Astrocyte (in vitro differentiated cells and primary cell): ENCODE results near the gene TAF5L. TPM values are rescaled to one million over a fixed set of nuclear protein-coding genes. Genes with fewer than 3 reads are reported as not detected.
"Not testable (repeated sequence)": the region's sequence is repeated elsewhere in the genome, so short reads cannot be mapped to it uniquely, and the experiment has no call there.

Experiments
- DNase-seq: peaks from one replicate; pipeline ENCODE4 v3.0.0-alpha.2; 2010; ENCODE audit warnings: low read depth
- FAIRE-seq: peaks from 2 replicates; lab custom pipeline; 2011; peaks lifted over from hg19 to GRCh38; lab: Jason Lieb, UNC
- H2AFZ ChIP-seq: 2 replicates; pipeline ENCODE4 v1.6.0; 2012; ENCODE audit warnings: low read depth, low read length, inconsistent platforms
- H3K27ac ChIP-seq: 2 replicates; pipeline ENCODE4 v1.5.1; 2011; ENCODE audit warnings: low read depth, low read length, inconsistent platforms
- H3K27me3 ChIP-seq: 2 replicates; pipeline ENCODE4 v1.6.0; 2011; ENCODE audit warnings: low read length, inconsistent platforms; ENCODE audit not compliant: insufficient read depth
- H3K36me3 ChIP-seq: 2 replicates; pipeline ENCODE4 v1.5.1; 2011; ENCODE audit warnings: low read length, inconsistent platforms; ENCODE audit not compliant: insufficient read depth
- H3K4me1 ChIP-seq: 2 replicates; pipeline ENCODE4 v1.5.1; 2011; ENCODE audit warnings: low read length, inconsistent platforms; ENCODE audit not compliant: insufficient read depth
- H3K4me2 ChIP-seq: 2 replicates; pipeline ENCODE4 v1.6.0; 2012; ENCODE audit warnings: low read length, inconsistent platforms
- H3K4me3 ChIP-seq: 2 replicates; pipeline ENCODE4 v1.5.1; 2011; ENCODE audit warnings: low read depth, mild to moderate bottlenecking, low read length, inconsistent platforms; ENCODE audit not compliant: insufficient read depth
- H3K79me2 ChIP-seq: 2 replicates; pipeline ENCODE4 v1.6.0; 2012; ENCODE audit warnings: mild to moderate bottlenecking, low read length, inconsistent platforms; ENCODE audit not compliant: insufficient read depth
- H3K9ac ChIP-seq: 2 replicates; pipeline ENCODE4 v1.6.0; 2012; ENCODE audit warnings: mild to moderate bottlenecking, low read length, inconsistent platforms
- H3K9me3 ChIP-seq: 2 replicates; pipeline ENCODE4 v1.5.1; 2012; ENCODE audit warnings: low read depth, mild to moderate bottlenecking, low read length, inconsistent platforms; ENCODE audit not compliant: insufficient read depth
- H4K20me1 ChIP-seq: 2 replicates; pipeline ENCODE4 v1.6.0; 2012; ENCODE audit warnings: low read length, inconsistent platforms; ENCODE audit not compliant: insufficient read depth
- H3K27ac Mint-ChIP-seq: one replicate; pipeline ENCODE4 v1.8.0; 2021; ENCODE audit warnings: mild to moderate bottlenecking, mixed read lengths; ENCODE audit not compliant: unreplicated experiment
- H3K27me3 Mint-ChIP-seq: one replicate; pipeline ENCODE4 v1.8.0; 2021; ENCODE audit warnings: low read depth, mixed read lengths; ENCODE audit not compliant: unreplicated experiment
- H3K36me3 Mint-ChIP-seq: one replicate; pipeline ENCODE4 v1.8.0; 2021; ENCODE audit warnings: low read depth, mixed read lengths; ENCODE audit not compliant: unreplicated experiment
- H3K4me1 Mint-ChIP-seq: one replicate; pipeline ENCODE4 v1.8.0; 2021; ENCODE audit warnings: low read depth, mixed read lengths; ENCODE audit not compliant: unreplicated experiment
- H3K4me3 Mint-ChIP-seq: one replicate; pipeline ENCODE4 v1.8.0; 2021; ENCODE audit warnings: mild to moderate bottlenecking, moderate library complexity, mixed read lengths; ENCODE audit not compliant: unreplicated experiment
- H3K9me3 Mint-ChIP-seq: one replicate; pipeline ENCODE4 v1.8.0; 2021; ENCODE audit warnings: mild to moderate bottlenecking, mixed read lengths; ENCODE audit not compliant: unreplicated experiment
- EZH2 ChIP-seq: IDR thresholded peaks from 2 replicates; pipeline ENCODE4 v1.6.1; 2012; ENCODE audit warnings: mild to moderate bottlenecking, low read length, inconsistent platforms; ENCODE audit not compliant: insufficient read depth
- total RNA-seq: library from RNA; stranded (reverse); gene quantifications from 2 replicates; pipeline ENCODE4 v1.2.1, GENCODE V29; 2021
- TF ChIP-seq, protein P1 (sequence below): IDR thresholded peaks from 2 replicates; pipeline ENCODE4 v1.5.1; 2011; ENCODE audit warnings: low read depth, mild to moderate bottlenecking, inconsistent platforms, low read length, moderate library complexity; ENCODE audit not compliant: insufficient read depth

TAF5L gene
- total RNA-seq, 1 donor from 2014 or later: 23.5 TPM

DNA sequence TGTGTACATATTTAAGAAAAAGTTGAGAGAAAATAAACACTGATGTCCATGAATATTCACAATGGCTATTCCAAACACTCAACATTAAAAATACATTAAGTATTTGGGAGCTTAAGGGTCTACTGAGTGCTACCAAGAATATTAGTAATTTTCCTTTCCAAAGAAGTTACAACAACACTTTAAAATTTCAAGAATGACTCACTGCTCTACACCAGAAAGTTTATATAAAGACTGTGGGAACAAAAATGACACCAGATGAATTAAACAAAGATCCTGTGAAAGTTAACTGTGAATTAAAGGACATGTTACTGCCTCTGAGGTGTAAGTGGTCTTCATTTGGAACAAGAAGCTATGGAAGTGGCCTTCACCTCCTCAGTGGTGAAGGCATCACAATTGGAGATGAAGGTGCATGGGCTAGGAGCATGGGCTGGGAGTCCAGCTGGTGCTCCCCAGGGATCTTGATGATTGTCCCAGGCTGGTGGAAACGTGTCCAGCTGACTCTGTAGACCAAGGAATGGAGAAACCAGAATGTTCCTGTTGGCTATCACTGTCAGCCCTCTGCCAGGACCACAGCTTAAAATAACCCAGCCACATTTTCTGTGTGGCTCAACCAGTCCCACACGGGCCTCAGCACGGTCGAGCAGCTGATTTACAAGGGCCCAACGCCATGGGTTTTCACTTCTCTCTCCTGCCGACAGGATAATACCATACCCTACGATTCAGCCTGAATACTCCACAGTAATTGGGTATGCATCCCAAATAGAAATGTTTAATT is 28.8 kb downstream of the TAF5L start:
- peak overlapping the region; percentile 25 for H3K9ac ChIP-seq
- H3K27ac ChIP-seq: peak overlapping the region; percentile 83
- no peak overlapping the region for H2AFZ ChIP-seq
- no peak for FAIRE-seq
- no peaks in the 10 kb centered on the region for H3K9me3 ChIP-seq
- H4K20me1 ChIP-seq: peaks cover 31% of the 10 kb centered on the region
- H3K27ac Mint-ChIP-seq: no peak overlapping the region
- no peaks in the 10 kb centered on the region for H3K9me3 Mint-ChIP-seq
- peaks cover 8% of the 10 kb centered on the region for H3K4me1 ChIP-seq
- H3K27me3 ChIP-seq: no peaks in the 10 kb centered on the region
- no peak overlapping the region for H3K4me3 Mint-ChIP-seq
- H3K27me3 Mint-ChIP-seq: no peaks in the 10 kb centered on the region
- no peak for TF ChIP-seq EZH2
- TF ChIP-seq, protein P1, sequence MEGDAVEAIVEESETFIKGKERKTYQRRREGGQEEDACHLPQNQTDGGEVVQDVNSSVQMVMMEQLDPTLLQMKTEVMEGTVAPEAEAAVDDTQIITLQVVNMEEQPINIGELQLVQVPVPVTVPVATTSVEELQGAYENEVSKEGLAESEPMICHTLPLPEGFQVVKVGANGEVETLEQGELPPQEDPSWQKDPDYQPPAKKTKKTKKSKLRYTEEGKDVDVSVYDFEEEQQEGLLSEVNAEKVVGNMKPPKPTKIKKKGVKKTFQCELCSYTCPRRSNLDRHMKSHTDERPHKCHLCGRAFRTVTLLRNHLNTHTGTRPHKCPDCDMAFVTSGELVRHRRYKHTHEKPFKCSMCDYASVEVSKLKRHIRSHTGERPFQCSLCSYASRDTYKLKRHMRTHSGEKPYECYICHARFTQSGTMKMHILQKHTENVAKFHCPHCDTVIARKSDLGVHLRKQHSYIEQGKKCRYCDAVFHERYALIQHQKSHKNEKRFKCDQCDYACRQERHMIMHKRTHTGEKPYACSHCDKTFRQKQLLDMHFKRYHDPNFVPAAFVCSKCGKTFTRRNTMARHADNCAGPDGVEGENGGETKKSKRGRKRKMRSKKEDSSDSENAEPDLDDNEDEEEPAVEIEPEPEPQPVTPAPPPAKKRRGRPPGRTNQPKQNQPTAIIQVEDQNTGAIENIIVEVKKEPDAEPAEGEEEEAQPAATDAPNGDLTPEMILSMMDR: no peak
- no peak overlapping the region for H3K4me3 ChIP-seq
- peaks cover 12% of the 10 kb centered on the region for H3K36me3 ChIP-seq
- peak; percentile 77 for DNase-seq
- H3K79me2 ChIP-seq: peaks cover 52% of the 10 kb centered on the region
- H3K36me3 Mint-ChIP-seq: peaks cover 19% of the 10 kb centered on the region
- H3K4me1 Mint-ChIP-seq: peaks cover 9% of the 10 kb centered on the region
- H3K4me2 ChIP-seq: peak overlapping the region; percentile 48

- H2AFZ ChIP-seq, H3K27ac Mint-ChIP-seq, H3K36me3 ChIP-seq: not testable (repeated sequence)
Observed at GRCh38 chr1:229595876-229596275, 30.0 kb downstream of the TAF5L start.

DNA sequence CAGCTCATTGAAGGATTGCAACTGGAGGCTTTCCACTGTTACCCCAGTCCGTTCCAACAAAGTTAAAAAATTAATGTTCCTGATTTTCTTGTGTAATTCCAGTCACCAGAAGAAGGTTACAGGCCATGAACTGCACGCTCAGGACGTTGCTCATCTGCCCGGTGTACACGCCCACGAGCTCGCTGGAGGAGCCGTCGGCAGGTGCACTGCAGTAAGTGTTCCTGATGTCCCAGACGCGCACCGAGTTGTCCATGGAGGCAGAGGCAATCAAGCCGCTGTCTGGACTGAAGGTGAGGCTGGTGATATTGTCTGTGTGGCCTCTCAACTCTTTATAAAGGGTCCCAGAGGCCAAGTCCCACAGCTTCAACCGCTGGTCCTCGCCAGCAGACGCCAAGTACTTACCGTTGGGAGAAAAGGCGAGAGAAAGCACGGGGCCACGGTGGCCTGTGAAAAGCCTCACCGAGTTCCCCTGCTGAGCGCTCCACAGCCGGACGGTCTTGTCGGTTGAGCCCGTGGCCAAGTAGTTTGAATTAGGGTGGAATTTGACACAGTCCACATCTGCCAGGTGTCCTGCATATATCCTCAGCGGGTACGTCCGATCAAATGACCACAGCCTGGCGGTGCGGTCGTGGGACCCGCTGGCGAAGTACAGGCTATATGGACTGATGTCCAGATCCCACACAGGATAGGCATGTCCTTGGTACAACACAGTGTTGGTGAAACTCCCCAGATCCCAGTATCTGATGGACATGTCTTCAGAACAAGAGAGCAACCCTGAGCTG is 31.5 kb downstream of the TAF5L start:
- Histone ChIP-seq H4K20me1 (peaks cover 23% of the 10 kb centered on the region), H3K27ac (no peak overlapping the region), H3K4me2 (no peak overlapping the region), H3K9ac (no peak overlapping the region), H2AFZ (no peak overlapping the region), H3K4me1 (peaks cover 8% of the 10 kb centered on the region), H3K9me3 (no peaks in the 10 kb centered on the region), H3K36me3 (peaks cover 4% of the 10 kb centered on the region), H3K4me3 (no peak overlapping the region), H3K79me2 (peaks cover 31% of the 10 kb centered on the region), H3K27me3 (no peaks in the 10 kb centered on the region)
- peaks cover 9% of the 10 kb centered on the region for H3K4me1 Mint-ChIP-seq
- H3K9me3 Mint-ChIP-seq: no peaks in the 10 kb centered on the region
- H3K27me3 Mint-ChIP-seq: no peaks in the 10 kb centered on the region
- no peak for DNase-seq
- TF ChIP-seq, protein P1: no peak
- TF ChIP-seq EZH2: no peak
- no peak for FAIRE-seq
- H3K4me3 Mint-ChIP-seq: no peak overlapping the region
- peaks cover 14% of the 10 kb centered on the region for H3K36me3 Mint-ChIP-seq
- no peak overlapping the region for H3K27ac Mint-ChIP-seq

More at GRCh38 chr1:229595876-229596275, 30.0 kb downstream of the TAF5L start:
- H3K9ac ChIP-seq, H3K4me1 ChIP-seq, H3K9me3 Mint-ChIP-seq, H3K27ac ChIP-seq, H3K4me2 ChIP-seq, H3K9me3 ChIP-seq, H3K4me3 ChIP-seq, FAIRE-seq, H3K27me3 Mint-ChIP-seq, H3K27me3 ChIP-seq, DNase-seq, H3K4me3 Mint-ChIP-seq, H3K4me1 Mint-ChIP-seq: not testable (repeated sequence)
- H3K36me3 Mint-ChIP-seq: peaks cover 14% of the 10 kb centered on the region
- Histone ChIP-seq H4K20me1 (peaks cover 31% of the 10 kb centered on the region), H3K79me2 (peaks cover 46% of the 10 kb centered on the region)
